Stimulated activated CD4-positive, alpha-beta T cell treated with anti-CD3 and anti-CD28 coated beads, Interleukin-1b, Interleukin-23, amount 100 ng/mL, for 4 hours (primary cell): ENCODE measurements around the gene HYLS1.
A peak's percentile ranks its signal among the peaks of the same experiment; 100 is the strongest.

Experiments
- DNase-seq, 2 donors: peaks; one replicate each; pipeline ENCODE4 v3.0.0-alpha.2; 2020; ENCODE audit warnings: low read depth in 2 of 2

The HYLS1 gene

DNA sequence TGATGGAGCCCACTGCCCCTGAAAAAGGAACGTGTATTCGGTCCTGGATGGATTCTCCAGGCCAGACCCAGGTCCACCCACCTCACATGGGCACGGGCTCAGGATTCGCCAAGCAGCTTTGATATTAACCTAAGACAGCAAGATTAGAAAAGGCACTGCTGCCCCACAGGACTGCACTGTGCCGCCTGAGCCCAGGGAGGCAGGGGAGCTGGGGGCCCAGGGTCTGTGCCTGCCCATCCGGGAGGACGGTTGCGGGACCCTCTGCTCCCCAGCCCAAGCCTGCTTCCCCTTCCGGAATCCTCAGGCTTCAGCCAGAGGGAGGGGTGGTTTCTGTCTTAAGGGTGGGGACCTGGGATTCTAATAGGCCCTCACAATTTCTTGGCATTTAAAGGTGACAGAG, 44.8 kb downstream of the HYLS1 start:
- no peak for DNase-seq

DNA sequence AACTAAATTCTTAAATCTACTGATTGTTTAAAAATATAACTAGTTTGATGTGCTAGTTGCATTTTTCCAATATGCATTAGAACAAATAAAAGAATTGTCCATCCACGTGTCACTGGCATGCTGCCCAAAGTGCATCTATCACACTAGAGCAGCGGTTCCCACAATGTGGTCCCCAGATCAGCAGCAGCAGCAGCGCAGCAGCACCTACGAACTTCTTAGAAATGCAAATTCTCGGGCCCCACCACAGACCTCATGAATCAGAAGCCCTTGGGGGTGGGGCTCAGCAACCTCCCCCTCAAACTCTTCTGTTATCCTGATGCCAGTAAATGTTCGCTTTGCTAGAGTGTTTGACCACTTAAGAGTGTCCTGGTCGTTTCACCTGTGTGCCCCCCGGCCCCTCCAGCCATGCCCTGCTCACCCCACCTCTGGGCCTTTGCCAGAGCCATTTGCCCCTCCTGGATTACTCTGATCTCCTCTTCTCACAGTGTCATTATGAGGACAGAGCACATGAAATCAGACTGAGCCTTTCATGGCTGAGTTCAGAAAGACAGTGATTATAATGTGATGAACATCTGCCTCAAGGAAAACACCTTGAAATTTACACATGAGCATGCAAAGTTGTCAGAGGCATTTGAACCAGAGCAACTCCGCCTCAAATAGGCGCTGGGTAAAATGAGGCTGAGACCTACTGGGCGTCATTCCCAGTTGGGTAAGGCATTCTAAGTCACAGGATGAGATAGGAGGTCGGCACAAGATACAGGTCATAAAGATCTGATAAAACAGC, 45.8 kb downstream of the HYLS1 start:
- DNase-seq: no peak

DNA sequence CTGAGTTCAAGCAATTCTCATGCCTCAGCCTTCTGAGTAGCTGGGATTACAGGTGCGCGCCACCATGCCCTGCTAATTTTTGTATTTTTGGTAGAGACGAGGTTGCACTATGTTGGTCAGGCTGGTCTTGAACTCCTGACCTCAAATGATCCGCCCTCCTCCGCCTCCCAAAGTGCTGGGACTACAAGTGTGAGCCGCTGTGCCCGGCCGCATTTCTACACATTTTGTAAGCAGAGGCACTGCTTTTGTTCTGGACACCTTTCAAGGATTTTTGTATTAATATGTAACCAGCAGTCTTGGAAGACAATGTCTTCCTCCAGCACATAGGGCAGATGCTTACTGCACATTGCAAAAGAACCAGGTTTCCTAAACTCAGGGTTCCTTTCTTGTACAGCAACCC, 47.0 kb downstream of the HYLS1 start:
- DNase-seq: no peak

DNA sequence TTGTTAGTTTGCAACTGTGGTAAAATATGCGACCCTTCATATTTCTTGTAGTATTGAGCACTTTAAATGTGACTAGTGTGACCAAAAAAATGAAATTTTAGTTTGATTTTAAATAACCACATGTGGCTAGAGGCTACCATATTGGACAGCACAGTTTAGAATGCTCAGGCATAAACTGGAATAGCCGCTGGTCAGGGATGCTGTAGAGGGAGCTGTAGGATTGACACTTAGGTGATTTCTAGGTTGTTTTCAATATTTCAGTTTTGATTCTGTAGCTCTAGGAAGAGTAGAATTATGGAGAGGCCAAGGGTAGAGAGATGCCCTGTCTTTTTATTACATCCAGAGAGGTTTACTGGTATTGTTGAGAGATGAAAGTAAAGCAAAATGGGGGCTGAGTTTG, 47.6 kb downstream of the HYLS1 start:
- no peak for DNase-seq

DNA sequence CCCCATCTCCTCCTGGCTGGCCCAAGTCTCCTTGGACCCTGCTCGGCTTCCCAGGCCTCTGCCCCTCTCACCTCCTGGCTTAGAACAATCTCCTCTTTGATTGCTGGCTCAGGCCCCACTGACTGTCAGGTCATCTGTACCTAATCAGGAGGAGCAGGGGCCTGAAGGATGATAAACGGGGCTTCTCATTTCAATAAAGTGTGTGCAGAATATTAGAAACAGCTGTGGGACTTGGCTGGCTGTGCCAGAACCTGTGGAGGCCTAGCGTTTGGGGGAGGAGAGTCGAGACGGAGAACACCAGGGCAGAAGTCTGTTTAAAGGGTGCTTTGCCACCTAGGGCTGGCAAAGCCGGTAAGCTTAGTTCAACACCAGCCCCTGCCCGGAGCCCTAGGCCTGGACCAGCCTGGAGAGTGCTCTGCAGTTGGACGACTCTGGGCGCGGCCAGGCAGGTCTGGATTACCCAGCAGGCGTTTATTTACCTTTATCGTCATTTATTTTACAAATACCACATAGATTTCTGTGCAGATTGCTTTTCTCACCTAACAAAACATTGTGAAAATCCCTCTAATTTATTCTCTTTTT, 48.2 kb downstream of the HYLS1 start:
- no peak for DNase-seq

DNA sequence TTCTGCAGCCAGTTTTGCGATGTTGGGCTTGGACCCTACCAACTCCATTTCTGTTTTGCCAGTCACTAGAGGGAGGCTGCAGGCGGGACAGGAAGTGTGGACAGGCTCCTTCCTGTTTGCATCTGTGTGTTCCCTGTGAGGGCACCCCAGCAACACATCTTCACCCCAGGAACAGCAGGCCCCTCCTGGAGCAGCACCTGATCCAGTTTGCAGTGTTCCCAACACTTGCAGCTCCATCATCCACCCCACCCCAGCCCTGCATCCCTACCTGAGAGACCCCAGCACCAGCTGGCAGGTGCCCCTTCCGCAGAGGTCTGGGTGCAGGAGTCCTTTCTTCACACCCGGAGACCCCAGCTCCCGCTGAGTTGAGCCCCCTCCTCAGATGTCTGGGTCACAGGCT, 51.0 kb downstream of the HYLS1 start:
- no peak for DNase-seq

DNA sequence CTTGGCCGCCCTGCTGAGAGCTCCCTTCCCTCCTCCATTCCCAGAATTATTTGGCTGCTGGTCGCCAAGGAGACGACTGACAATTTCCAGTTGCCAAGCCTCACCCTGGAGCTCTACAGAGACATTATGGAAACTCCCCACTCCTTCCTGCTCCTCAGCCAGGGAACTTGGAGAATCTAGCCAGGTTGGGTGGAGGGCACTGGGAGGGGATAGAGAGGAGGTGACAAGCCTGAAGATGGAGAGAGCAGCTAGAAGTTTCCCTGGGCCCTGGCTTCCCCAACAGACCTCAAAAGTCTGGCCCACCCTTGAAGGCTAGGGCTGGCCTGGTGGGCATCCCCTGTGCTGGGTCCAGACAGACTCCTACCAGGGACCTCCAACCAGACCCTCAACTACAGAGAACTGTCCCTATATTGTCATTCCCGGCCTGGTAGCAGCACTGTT, 51.6 kb downstream of the HYLS1 start:
- DNase-seq: no peak

DNA sequence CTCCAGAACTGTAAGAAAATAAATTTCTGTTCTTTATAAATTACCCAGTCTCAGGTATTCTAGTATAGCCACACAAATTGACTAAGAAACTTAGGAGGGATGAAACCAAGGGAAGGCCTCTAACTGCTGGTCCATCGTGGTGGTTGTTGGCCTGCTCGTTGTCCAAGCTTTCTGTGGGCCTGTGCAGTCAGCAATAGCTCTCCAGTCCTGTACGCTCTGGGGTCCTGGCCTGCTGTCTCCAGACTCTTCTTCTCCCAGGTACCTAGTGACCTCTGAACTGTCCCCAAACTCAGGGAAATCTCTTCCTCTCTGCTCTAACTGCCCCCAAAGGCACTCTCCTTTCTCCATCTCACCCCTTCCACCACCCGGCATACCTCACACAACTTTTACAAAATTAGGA, 52.7 kb downstream of the HYLS1 start:
- DNase-seq: no peak

DNA sequence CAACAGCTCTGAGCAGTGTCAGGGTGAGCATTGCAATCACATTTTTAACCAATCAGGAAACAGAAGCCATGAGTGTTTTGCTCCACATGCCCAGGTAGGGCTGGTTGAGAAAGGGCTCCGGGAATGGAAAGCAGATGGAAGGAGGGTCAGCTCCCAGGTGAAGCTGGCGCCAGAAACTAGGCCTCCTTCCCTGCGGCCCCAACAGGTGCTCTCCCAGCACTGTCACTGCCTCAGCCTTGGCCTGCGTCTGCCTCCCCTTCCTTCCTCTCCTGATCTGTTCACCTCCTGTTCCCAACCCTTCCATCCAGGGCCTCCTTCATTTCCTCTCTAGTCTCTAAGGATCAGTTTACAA, 53.8 kb downstream of the HYLS1 start:
- no peak for DNase-seq

DNA sequence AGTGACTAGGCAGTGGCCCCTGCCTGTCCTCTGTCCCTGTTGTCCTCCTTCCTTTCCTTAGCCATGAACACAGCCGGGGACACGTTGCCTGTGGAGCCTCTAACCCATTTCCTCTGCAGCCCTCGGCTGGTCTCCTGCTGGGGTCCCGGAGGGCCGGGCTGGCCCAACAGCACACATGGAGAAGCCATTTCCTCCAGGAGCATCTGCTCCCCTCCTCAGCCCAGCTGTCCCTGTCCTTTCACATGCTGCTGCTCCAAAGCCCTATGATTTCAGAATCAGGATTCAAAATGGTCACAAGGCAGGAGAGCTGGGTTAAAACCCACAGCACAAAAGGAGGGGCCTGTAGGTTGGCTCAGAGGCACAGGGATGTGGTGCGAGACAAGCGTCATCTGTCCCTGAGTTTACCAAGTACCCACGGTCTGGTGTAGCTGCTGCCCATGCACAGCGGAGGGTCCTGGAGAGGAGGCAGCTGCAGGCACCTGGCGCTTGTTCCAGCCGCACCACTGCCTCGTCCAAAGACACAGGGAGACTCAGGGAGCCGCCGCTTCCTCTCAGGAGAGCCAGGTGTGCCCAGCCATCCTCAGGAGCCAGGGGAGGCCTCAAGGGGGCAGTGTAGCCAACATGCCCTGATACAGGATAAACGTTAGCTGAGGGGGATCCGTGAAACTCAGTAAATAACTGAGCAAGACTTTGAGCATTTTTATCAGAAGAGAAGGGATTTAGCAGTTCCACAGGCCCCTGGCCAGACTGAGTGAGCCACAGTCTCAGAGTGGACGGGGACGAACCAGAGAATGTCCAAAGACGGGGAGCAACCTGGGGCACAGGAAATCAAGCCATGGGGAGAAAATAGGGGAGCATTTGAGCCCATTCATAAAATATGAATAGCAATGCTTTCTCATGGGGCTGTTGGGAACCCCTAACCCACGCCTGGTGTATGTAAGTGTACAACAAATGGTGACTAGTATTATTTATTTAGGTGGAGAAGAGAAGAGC, 54.4 kb downstream of the HYLS1 start:
- peak; percentile 18 to 45 for DNase-seq

DNA sequence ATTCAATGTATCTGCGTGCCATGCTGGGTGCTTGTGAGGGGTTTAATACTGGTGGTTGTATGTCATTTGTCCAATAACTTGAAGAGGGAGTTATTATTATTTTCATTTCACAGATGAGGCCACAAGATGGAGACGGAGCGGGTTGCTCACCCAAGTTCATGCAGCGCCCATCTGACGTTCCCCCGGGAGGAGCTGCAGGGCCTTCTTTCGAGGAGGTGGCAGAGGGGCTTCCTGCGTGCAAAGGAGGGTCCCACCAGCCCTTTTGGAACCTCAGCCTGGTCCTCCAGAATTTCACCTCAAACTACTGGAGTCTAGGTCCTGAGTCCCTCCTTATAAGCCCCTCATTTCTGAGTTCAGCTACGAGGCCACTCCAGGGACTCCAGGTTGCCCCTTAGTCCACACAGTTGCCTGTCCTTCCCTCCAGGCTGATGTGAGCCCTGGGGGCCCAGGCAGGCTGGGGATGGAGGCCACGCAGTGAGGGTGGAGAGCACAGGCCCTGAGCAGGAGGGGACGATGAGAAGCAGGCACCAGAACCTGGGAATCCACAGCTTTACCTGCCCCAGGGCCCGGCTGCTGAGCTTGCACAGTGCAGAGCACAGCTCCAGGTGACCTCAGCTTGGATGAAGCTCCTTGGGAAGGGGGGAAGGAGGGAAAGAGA, 55.4 kb downstream of the HYLS1 start:
- no peak for DNase-seq

DNA sequence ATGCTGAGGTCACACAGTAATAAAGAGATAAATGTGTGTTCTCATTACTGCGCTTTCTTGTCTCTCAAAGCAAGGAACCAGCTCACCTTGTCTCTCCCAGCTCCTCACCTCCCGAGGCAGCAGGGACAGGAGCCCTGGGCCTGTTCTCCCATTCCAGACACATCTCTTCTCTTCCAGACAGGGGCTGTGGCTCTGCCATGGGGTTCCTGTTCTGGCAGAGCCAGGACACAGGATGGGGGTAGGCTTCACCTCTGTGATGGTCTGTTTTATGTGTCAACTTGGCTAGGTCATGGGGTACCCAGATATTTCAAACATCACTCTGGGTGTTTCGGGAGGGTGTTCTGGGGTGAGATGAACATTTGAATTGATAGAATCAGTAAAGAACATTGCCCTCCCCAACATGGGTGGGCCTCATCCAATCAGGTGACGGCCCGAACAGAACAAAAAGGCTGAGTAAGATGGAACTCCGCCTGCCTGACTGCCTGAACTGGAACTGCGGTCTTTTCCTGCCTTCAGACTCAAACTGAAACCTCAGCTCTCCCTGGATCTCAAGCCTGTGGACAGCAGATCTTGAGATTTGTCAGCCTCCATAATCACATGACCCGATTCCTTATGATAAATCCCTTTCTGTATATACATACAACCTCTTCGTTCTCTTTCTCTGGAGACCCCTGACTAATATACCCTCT, 56.3 kb downstream of the HYLS1 start:
- no peak for DNase-seq

DNA sequence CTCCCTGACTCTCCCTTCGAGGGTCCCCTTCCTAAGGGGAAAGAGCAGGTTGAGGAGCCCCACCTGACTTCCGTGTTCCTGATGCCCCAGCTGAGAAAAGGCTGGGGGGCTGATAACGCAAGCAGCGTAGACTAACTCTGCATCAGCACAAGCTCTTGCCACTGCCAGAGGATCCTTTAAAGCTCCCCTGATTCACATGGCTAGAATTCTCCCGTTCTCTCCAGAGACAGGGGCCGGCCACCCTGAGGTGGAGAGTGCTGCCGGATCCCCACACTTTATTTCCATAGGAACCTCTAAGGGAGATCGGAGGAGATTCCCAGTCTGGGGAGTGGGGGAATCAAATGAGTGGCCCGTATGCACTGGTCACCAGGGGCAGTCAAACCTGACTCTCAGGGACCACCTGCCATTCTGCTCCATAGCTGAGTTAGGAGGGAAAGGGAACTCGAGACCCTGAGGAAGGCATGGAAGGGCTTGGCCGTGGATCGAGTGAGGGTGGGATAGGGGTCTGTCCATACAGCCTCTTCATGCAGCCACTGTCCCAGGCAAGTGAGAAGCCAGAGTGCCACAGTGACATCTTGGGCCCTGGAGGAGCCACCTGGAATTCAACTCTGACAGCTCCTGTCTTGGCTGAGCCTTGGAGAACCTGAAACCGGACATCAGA, 57.0 kb downstream of the HYLS1 start:
- no peak for DNase-seq

DNA sequence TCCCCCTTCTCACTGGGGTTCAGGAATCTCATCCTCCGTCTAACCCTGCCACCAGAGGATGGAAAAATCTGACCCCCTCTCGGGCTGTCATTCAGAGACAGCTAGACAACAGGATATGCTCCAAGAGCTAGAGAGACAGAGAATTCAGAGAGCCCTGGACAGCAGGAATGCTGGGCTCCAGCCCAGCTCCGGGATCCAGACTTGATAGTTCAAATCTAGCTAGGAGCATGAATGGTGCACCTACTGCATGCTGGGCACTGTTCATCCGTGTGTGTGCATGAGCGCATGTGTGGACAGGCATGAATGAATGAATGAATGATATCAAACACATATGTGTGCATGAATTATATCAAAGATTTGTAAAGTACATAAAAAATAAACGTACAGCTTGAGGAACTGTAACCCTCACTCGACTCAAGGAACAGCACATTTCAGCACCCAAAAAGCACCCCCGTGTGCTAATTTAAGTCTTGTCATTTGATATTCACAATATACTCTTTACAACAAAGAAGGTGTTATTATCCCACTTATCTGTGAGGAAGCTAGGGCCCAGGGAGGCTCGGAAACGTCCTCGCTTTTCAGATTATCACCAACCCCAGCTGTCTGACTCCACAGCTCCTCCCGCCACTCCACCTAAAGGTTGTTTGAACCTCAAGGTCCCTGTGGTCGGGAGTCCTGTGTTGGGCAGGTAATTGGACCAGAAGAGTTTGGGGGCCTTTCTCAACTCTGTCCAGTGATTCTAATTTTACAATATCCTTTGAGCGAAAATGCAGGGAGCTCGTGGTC, 57.7 kb downstream of the HYLS1 start:
- no peak for DNase-seq

DNA sequence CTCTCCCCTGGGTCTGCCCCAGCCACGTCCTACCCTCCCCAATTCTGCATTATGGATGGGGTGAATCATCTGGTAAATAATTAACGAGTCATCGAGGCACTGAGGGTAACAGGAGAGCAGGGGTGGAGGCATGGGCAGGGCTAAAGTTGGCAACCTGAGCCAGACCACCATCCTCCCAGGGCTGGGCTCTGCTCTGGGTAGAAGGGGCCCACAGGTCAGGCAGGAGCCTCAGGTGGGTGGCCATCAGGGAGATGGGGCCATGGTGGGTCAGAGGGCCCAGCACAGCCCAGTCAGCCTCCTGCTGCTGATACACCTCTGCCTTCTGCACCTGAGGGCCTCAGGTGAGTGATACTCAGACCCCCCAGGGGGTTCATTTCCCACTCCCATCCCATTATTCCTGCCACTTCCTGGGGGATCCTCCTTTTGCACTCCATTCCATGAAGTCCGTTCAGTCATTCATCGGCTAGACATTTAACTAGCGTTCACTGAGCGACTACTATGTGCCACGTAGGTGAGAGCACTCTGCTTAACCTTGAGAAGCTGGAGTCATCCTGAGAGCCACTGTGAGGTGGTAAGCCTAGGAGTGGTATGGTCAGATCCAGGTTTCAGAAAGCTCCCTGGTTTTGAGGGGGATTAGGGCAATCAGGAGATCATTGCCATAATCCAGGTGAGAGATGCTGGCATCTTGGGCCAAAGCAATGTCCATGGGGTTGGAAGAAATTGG, 58.5 kb downstream of the HYLS1 start, which contains the start of gene VSIG10L2:
Gene VSIG10L2 (plus strand): TSS at position 248 of the 724 bp plus-strand sequence. CDS start 12 bp downstream, at position 260.
- no peak for DNase-seq

DNA sequence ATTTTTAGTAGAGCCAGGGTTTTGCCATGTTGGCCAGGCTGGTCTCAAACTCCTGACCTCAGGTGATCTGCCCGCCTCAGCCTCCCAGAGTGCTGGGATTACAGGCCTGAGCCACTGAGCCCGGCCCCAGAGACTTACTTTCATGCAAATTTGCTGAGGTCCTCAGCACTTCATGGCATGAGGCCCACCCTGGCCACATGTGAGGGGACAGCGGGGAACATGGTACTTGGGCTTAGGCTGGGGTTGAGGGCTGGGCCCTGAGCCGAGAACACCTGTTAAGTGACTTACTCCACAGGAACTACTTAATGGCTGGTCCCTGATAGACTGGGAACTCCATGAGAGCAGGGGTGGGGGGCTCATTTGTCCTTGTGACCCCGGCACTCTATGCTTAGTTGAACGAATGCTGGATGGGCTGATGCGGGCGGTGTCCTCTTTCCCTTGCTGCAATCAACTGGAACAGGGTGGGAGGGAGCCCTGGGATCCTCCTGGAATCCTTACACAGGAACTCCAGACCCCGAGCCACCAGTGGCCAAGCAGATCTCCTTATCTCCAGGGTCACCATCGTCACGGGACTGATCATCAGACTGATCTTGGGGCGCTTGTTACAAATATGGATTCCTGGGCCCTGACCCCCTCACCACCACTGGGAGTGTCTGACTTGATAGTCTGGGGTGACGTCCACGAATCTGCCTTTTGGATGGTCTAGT, 59.4 kb downstream of the HYLS1 start:
- no peak for DNase-seq

DNA sequence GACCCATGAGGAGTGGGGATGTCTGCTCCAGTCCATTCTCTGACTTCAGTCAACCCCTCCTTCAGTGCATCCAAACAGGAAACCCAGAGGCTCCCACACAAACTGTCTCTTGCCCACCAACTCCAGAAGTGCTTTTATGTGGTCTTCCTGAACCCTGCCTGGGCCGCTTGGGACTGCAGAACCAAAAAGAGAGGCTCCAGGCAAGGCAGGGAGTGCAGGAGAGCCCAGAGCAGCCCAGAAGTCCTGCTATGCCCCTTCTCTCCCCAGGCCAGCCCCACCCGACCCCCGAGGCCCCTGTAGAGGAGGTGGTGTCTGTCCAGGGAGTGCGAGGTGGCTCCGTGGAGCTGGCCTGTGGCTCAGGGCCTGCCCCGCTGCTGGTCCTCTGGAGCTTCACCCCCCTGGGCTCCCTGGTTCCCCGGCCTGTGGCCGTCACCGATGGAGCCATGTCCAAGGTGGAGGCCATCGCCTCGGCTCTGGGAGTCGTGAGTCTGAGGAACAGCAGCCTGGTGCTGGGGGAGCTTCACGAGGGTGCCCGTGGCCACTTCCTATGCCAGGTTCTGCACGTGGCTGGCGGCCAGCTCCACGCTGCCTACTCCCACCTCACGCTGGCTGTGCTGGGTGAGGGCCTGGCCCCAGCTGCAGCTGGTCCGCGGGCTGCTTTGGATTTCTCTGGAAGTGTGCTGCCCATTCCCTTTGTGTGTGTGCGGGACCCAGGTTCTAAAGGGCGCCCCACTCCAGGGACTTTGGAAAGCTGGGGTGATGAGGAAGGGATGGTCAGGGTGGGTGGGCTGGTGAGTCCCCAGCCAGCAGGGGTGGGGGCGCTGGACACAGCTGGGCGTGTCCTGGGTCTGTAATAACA, 60.2 kb downstream of the HYLS1 start:
- DNase-seq: no peak
